GM12875 (cell line): ENCODE data around the gene F2.

Experiments
- H3K4me3 ChIP-seq: one replicate; pipeline ENCODE4 v1.5.1; 2011; ENCODE audit warnings: low read depth, low read length, control low read depth
- TF ChIP-seq, protein P1 (sequence below): IDR thresholded peaks from 2 replicates; pipeline ENCODE4 v1.5.1; 2011; ENCODE audit warnings: low read depth, mild to moderate bottlenecking, control low read depth, inconsistent platforms, low read length, moderate library complexity, borderline replicate concordance; ENCODE audit not compliant: insufficient read depth

F2 gene

DNA sequence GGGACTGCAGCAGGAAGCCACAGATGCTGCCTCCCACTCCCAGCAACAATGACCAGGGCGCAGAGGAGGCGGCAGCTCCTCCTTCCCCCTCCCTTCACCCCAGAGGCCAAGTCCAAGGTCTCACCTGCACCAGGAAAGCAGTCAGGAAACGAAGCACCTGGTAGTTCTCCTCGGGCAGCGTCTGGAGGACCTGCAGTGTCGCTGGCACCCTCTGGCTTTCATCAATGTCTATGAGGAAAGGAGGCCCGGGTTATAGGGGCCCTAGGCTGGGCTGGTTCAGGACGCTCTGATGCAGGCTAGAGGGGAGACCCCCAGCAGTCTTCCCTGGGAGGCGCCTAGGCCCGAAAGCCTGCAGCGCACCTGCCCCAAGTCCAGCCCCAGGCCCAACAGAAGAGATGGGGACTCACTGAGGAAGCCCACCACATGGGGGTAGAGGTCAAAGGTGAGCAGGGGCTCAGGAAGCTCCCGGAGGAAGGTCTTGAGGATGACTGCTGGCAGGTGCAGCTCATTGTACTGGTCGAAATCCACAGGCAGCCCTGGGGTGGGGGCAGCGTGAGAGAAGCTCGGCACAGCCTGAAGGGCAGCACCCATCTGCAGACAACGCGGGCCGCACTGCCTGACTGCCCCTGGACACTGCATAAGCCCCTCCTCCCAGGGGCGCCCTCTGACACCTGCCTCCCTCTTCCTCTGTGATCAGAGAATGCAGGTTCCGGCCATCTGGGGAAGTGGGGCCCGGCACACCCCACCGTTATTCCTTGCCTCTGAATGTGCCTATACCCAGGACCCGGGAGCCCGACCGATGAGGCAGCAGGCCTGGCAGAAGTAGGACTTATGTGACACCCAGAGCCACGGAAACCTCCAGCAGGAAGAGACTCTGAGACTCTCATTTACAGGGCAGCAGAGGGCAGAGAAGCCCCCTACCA, 39.5 kb upstream of the F2 start:
- TF ChIP-seq, protein P1, sequence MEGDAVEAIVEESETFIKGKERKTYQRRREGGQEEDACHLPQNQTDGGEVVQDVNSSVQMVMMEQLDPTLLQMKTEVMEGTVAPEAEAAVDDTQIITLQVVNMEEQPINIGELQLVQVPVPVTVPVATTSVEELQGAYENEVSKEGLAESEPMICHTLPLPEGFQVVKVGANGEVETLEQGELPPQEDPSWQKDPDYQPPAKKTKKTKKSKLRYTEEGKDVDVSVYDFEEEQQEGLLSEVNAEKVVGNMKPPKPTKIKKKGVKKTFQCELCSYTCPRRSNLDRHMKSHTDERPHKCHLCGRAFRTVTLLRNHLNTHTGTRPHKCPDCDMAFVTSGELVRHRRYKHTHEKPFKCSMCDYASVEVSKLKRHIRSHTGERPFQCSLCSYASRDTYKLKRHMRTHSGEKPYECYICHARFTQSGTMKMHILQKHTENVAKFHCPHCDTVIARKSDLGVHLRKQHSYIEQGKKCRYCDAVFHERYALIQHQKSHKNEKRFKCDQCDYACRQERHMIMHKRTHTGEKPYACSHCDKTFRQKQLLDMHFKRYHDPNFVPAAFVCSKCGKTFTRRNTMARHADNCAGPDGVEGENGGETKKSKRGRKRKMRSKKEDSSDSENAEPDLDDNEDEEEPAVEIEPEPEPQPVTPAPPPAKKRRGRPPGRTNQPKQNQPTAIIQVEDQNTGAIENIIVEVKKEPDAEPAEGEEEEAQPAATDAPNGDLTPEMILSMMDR = no peak

GRCh38 chr11:46680164-46680760, 38.8 kb upstream of the F2 start:
- TF ChIP-seq, protein P1 = no peak
- H3K4me3 ChIP-seq = no peak overlapping the region

More for the DNA sequence above, 39.5 kb upstream of the F2 start:
- no peak overlapping the region for H3K4me3 ChIP-seq

DNA sequence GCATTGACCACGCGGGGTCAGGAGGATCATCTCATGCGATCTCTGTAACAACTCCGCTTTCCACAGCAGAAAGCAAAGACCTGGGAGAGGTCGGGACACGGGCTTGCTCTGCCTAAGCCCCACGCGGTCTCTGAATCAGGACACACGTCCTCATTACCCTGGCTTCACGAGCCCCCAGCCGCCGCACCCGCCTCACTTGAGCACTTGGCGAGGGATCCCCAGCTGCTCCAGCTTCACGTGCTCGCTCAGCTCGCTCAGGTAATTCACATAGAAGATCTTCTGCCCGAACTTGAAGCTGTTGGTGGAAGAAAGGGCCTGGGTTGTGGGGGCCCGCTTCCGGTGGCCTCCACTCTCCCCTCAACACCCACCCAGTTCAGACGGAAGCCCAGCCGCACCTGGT, 38.2 kb upstream of the F2 start:
- TF ChIP-seq, protein P1 = no peak
- no peak overlapping the region for H3K4me3 ChIP-seq

- TF ChIP-seq, protein P1 = no peak
- no peak overlapping the region for H3K4me3 ChIP-seq
These were observed 37.2 kb upstream of the F2 start for GRCh38 chr11:46681814-46682213.

- TF ChIP-seq, protein P1 = no peak
- no peak overlapping the region for H3K4me3 ChIP-seq
These were observed 36.0 kb upstream of the F2 start for GRCh38 chr11:46682773-46683752.

DNA sequence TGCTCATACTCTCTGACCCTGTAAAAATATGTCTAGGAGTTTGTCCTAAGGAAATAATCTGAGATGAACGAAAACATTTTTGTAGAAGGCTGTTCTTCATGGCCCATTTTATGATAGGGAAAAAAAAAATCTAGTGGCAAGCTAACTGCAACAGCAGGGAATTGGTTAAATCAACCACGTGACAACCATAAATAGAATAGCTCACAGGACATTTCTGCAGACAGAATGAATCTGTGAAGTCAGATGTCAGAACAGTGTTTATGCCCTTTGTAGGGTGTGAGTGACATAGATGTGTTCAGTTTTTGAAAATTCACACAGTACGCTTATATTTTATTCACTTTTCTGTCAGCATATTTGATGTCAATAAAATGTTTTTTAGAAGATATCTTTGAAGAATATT, 34.6 kb upstream of the F2 start:
- TF ChIP-seq, protein P1 = no peak
- no peak overlapping the region for H3K4me3 ChIP-seq
